NCI-H1417 treated with DMSO at 0.1 percent for 48 hours (cell line): ENCODE data around the gene TMEM30A.
A peak's percentile ranks its signal among the peaks of the same experiment; 100 is the strongest.

Experiments used
- DNase-seq: peaks from one replicate; lab custom pipeline; 2025; lab: John Stamatoyannopoulos, UW

TMEM30A gene

GRCh38 chr6:75284632-75285282 is at the start of gene TMEM30A:
Gene TMEM30A, minus strand, starts transcription at chr6:75284792. Its CDS starts 154 bp downstream, at chr6:75284638.
- DNase-seq, result peak; percentile 94

GRCh38 chr6:75333676-75334200 is 49.1 kb upstream of the TMEM30A start:
- no peak for DNase-seq

- no peak for DNase-seq
Observed at GRCh38 chr6:75331151-75331550, 46.6 kb upstream of the TMEM30A start.

GRCh38 chr6:75329703-75330102 is 45.1 kb upstream of the TMEM30A start:
- no peak for DNase-seq

GRCh38 chr6:75327807-75328206 is 43.2 kb upstream of the TMEM30A start:
- no peak for DNase-seq

- no peak for DNase-seq
Observed at GRCh38 chr6:75326557-75327258, 42.1 kb upstream of the TMEM30A start.

GRCh38 chr6:75318900-75319299 is 34.3 kb upstream of the TMEM30A start:
- no peak for DNase-seq

GRCh38 chr6:75317503-75318206 is 33.1 kb upstream of the TMEM30A start:
- DNase-seq, result no peak

- no peak for DNase-seq
Observed at GRCh38 chr6:75315978-75316377, 31.4 kb upstream of the TMEM30A start.

GRCh38 chr6:75308250-75308988 is 23.8 kb upstream of the TMEM30A start:
- no peak for DNase-seq

GRCh38 chr6:75307364-75308004 is 22.9 kb upstream of the TMEM30A start:
- no peak for DNase-seq

- no peak for DNase-seq
Observed at GRCh38 chr6:75306064-75306463, 21.5 kb upstream of the TMEM30A start.

GRCh38 chr6:75305573-75305972 is 21.0 kb upstream of the TMEM30A start:
- DNase-seq, result no peak

- DNase-seq, result no peak
Observed at GRCh38 chr6:75302280-75302679, 17.7 kb upstream of the TMEM30A start.

GRCh38 chr6:75301537-75301936 is 16.9 kb upstream of the TMEM30A start:
- DNase-seq, result no peak

GRCh38 chr6:75301088-75301487 is 16.5 kb upstream of the TMEM30A start:
- no peak for DNase-seq

GRCh38 chr6:75300531-75300855 is 15.9 kb upstream of the TMEM30A start:
- no peak for DNase-seq

GRCh38 chr6:75299801-75300530 is 15.4 kb upstream of the TMEM30A start:
- no peak for DNase-seq

GRCh38 chr6:75296811-75297779 is 12.5 kb upstream of the TMEM30A start:
- peak; percentile 47 for DNase-seq

GRCh38 chr6:75292555-75292954 is 8.0 kb upstream of the TMEM30A start:
- DNase-seq, result no peak
